GM19099 (cell line): Measurements from ENCODE around the gene ATOX1.

Source experiments
- POLR2A ChIP-seq: IDR thresholded peaks from 3 replicates; pipeline ENCODE4 v1.6.1; 2011; ENCODE audit warnings: low read depth; ENCODE audit not compliant: insufficient read length; ENCODE audit errors: extremely low read depth

Gene ATOX1

GRCh38 chr5:151758430-151759241 is at the start of gene ATOX1:
Gene ATOX1, minus strand, starts transcription at chr5:151758631. Its CDS starts 80 bp downstream, at chr5:151758551.
- TF ChIP-seq POLR2A, result peak; percentile 99

GRCh38 chr5:151805414-151806223 is 47.2 kb upstream of the ATOX1 start:
- TF ChIP-seq POLR2A, result no peak

GRCh38 chr5:151800532-151800931 is 42.1 kb upstream of the ATOX1 start:
- no peak for TF ChIP-seq POLR2A

GRCh38 chr5:151799407-151799806 is 41.0 kb upstream of the ATOX1 start:
- no peak for TF ChIP-seq POLR2A

GRCh38 chr5:151798674-151799073 is 40.2 kb upstream of the ATOX1 start:
- TF ChIP-seq POLR2A, result no peak

GRCh38 chr5:151795426-151795825 is 37.0 kb upstream of the ATOX1 start:
- TF ChIP-seq POLR2A, result no peak

- TF ChIP-seq POLR2A, result no peak
Measured at GRCh38 chr5:151793358-151793757, 34.9 kb upstream of the ATOX1 start.

- TF ChIP-seq POLR2A, result no peak
Measured at GRCh38 chr5:151787817-151788216, 29.4 kb upstream of the ATOX1 start.

GRCh38 chr5:151786468-151786867 is 28.0 kb upstream of the ATOX1 start:
- TF ChIP-seq POLR2A, result no peak

- no peak for TF ChIP-seq POLR2A
Measured at GRCh38 chr5:151784141-151784540, 25.7 kb upstream of the ATOX1 start.

- no peak for TF ChIP-seq POLR2A
Measured at GRCh38 chr5:151781201-151781600, 22.8 kb upstream of the ATOX1 start.

GRCh38 chr5:151780348-151780747 is 21.9 kb upstream of the ATOX1 start:
- TF ChIP-seq POLR2A, result no peak

GRCh38 chr5:151779531-151780125 is 21.2 kb upstream of the ATOX1 start:
- no peak for TF ChIP-seq POLR2A

- TF ChIP-seq POLR2A, result no peak
Measured at GRCh38 chr5:151775025-151775606, 16.7 kb upstream of the ATOX1 start.

- TF ChIP-seq POLR2A, result no peak
Measured at GRCh38 chr5:151773951-151774350, 15.5 kb upstream of the ATOX1 start.
